HG02763 (cell line): ENCODE results near the gene APEH.

Source experiments
- ATAC-seq: cut with Tn5 transposase; IDR thresholded peaks from one replicate; pipeline ENCODE4 v1.9.1; 2021; ENCODE audit warnings: mild to moderate bottlenecking, moderate library complexity; ENCODE audit not compliant: unreplicated experiment

APEH gene

DNA sequence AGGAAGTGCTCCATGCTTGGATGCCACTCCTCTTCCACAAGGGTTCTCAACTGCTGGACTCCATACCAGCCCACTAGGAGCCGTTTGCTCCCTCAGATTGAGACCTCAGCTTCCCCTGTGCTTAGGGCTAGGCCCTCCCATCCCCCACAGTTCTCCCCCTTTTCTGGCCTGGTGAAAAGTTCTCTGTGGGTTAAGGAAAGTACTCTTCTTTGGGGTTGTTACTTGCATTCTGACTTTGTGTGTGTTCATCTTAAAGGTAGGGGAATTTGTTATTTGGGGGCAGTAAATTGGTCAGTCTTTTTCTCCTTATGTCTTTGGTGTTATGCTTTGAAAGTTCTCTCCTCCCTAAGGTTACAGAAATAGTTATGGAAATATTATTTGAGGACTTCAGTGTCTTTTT is 24.0 kb upstream of the APEH start:
- ATAC-seq = no peak

GRCh38 chr3:49650637-49651036 is 23.5 kb upstream of the APEH start:
- no peak for ATAC-seq

- ATAC-seq = no peak
Measured at GRCh38 chr3:49652218-49652902, 21.8 kb upstream of the APEH start.

GRCh38 chr3:49652903-49653415 is 21.2 kb upstream of the APEH start:
- ATAC-seq = no peak

GRCh38 chr3:49653621-49654020 is 20.5 kb upstream of the APEH start:
- no peak for ATAC-seq

DNA sequence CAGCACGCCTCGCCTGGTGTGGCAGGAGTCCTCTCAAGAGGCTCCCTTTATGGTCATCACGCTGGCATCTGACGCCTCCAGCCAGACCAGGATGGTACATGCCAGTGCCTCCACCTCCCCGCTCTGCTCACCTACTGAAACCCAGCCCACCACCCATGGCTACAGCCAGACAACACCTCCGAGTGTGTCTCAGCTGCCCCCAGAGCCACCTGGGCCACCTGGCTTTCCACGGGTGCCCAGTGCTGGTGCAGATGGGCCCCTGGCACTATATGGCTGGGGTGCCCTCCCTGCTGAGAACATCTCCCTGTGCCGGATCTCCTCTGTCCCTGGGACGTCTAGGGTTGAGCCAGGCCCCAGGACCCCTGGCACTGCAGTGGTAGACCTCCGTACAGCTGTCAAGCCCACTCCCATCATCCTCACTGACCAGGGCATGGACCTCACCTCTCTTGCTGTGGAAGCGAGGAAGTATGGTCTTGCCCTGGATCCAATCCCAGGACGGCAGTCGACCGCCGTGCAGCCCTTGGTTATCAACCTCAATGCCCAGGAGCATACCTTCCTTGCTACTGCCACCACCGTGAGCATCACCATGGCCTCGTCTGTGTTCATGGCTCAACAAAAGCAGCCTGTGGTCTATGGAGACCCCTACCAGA is 19.9 kb upstream of the APEH start:
- ATAC-seq = no peak

GRCh38 chr3:49654955-49655556 is 19.1 kb upstream of the APEH start:
- no peak for ATAC-seq

DNA sequence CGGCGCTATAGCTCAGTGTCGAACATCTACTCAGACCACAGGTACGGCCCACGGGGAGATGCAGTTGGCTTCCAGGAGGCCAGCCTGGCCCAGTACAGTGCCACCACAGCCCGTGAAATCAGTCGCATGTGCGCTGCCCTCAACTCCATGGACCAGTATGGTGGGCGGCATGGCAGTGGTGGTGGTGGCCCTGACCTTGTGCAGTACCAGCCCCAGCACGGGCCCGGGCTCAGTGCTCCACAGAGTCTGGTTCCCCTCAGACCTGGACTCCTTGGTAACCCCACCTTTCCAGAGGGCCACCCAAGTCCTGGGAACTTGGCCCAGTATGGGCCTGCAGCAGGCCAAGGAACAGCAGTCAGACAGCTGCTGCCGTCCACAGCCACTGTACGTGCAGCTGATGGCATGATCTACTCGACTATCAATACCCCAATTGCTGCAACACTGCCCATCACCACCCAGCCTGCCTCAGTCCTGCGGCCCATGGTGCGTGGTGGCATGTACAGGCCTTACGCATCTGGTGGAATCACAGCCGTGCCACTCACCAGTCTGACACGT is 18.3 kb upstream of the APEH start:
- no peak for ATAC-seq

GRCh38 chr3:49656541-49657112 is 17.5 kb upstream of the APEH start:
- ATAC-seq = no peak

GRCh38 chr3:49657208-49657915 is 16.8 kb upstream of the APEH start:
- ATAC-seq = no peak

DNA sequence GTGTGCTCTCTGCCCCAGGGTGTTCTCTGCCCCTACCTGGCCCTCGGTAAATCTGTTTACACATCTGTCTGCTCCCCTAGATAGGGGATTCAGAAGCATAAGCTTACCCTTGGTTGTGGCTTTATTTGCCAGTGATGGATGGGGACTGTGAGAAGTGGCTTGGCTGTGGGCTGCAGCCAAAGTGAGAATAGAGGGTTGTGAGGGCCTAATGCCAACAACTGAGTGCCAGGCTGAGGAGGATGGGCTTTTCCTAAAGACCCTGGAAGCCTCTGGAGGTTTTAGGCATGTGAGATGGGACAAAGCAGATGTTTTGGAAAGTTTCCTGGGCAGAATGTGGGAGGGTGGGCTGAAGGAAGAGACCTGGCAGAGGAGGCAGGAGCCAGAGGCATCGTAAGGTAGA is 15.4 kb upstream of the APEH start:
- no peak for ATAC-seq

- no peak for ATAC-seq
Measured at GRCh38 chr3:49659756-49660155, 14.4 kb upstream of the APEH start.

GRCh38 chr3:49661281-49661680 is 12.9 kb upstream of the APEH start:
- no peak for ATAC-seq

GRCh38 chr3:49662021-49662420 is 12.1 kb upstream of the APEH start:
- no peak for ATAC-seq

GRCh38 chr3:49662720-49663413 is 11.3 kb upstream of the APEH start:
- ATAC-seq = no peak

DNA sequence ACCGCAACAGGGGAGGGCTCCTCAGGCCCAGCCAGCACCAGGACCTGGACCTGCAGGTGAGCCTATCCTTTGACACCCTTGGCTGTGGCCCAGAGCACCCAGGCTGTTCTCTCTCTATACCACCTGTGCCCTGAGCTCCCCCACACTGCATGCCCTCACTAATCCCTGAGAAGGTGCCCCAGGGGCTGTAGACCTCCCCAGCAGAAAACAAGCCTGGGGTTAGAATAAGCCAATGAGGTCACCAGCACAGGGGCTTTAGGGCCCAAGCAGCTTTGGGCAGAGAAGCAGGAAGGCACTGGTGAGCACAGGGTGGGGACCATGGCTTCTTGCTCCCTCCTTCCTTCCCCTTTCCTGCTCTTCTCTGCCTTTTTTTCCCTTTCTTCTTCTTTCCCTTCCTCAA is 10.3 kb upstream of the APEH start:
- ATAC-seq = no peak

- ATAC-seq = no peak
Measured at GRCh38 chr3:49664300-49664699, 9.9 kb upstream of the APEH start.

GRCh38 chr3:49665822-49666519 is 8.2 kb upstream of the APEH start:
- no peak for ATAC-seq

DNA sequence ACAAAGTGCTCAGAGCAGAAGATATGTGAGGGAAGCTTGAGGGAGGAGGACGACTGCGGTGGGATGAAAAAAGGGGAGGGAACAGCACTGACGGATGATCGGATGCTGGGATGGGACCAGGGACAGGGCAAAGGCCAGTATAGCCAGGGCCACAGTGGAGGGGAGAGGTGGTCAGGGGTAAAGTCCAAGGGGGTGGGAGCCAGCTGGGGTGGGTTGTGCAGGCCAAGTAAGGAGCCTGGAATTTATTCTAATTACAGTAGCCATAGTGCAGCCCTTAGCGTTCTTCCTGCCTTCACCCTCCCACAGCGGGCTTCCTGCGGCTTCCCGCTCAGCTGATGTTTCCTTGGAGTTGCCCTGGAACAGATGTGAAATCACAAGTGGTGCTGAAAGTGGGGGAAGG is 7.6 kb upstream of the APEH start:
- ATAC-seq = no peak
